Stimulated activated CD4-positive, alpha-beta T cell treated with anti-CD3 and anti-CD28 coated beads, Interleukin-2, amount 100 ng/mL, for 24 hours (primary cell): ENCODE data around the gene MEF2C.

ENCODE experiments used
- DNase-seq, 2 donors: peaks; one replicate each; pipeline ENCODE4 v3.0.0-alpha.2; 2020

MEF2C gene

DNA sequence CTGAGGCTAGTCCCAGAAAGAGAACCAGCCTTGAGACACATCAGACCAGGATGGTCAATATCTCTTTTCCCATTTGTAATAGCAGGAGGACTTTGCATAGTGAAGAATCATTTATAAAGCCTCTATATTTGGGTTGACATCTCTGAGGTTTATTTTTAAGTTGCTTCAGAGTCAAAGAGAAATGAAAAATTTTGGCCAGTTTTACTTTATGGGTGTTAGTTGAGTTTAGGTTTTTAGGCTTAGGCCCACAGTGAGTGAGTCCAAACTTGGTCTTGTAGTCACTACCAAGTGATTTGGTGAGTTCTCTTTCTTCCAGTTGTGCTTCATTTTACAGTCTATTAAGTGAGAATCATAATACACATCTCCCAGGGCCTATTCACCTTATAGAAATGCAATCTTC, 5.3 kb upstream of the MEF2C start:
- no peak for DNase-seq

DNA sequence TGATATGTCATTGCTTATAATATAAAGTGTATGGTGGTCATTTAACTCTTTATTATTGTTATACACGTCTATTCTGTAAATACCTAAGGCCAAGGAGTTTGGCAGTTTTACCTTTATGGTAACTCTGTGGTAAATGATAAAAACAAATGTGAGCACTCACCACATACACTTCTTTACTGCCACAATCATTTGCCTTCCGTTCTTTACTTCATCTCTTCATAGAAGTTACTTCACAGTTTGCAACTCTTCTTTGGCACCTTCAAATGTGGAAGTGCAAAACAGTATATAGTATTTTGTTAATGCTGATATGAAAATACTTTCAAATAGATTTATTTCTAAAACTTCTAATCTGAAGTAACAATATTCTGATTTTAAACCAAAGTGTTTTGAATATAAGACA, 4.4 kb upstream of the MEF2C start:
- no peak for DNase-seq

DNA sequence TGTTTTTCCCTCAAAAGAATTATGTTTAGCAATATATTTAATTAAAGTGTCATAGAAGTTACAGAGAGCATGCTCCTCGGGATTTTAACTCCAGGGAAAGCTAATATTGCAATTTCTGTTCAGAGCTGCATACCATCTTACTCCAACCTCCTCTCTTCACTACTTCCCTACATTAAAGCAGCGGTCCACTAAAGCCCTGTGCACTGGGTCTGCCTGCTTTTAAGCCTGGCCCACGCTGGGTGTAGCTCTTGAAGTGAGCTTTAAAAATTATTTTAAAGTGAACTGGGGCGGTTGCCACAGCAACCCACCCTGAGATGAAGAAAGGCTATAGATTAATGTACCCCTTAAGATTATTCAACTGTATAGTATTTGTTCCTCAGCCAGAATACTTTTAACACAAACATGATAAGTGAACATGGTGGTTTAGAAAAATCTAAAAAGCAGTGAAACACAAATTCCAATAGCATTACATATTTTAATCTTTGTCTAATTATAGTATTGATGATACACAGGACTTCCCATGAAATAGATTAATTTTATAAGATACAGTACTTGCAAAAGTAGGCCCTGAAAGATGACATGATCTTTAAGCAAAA, 3.9 kb upstream of the MEF2C start:
- no peak for DNase-seq

DNA sequence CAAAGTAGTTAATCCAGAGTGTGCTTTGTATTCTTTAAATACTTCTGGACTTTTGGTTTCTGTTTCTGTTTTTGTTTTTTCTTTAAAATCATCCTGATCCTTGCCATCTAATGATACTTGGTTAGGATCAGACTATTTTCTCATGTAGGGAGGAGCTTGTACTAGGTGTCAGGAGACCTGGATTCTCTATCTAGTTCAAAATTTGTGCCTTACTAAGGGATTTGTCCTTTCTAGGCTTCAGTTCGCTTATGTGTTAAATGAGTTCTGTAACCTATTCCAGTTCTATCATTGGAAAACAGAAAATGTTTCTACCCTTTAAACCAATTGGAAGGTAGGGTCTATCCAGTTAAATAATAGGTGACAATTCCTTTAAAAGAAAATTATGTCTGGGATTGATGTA, 3.3 kb upstream of the MEF2C start:
- no peak for DNase-seq

DNA sequence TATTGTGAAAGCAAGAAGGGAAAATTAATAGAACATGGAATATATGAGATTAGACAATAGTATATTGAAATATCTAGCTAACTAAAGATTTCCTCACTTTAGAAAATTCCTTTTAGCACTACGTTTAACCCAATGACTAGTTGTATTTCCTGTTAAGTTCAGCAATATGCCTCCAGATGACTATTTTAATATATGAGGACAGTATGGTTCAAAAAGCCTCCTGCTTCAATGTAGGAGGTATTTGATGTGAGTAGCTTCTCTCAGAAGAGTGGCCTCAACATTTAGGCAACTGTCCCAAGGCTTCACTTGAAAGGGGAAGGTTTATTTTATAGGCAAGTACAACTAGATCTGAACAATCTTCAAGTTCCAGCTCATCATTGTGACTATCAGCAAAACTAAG, 2.0 kb upstream of the MEF2C start:
- no peak for DNase-seq

DNA sequence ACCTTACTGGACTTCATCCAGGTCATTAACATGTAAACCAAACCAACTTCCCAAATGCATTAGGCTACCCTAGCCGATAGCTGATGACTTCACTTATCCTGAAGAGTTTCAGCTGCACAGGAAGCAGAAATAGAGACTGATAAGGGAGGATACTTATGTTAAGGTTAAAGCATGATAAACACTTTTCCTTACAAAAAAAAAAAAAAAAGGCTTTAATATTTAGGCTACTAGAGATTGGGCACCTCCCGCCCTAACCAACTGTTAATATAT, 1.6 kb upstream of the MEF2C start:
- no peak for DNase-seq

DNA sequence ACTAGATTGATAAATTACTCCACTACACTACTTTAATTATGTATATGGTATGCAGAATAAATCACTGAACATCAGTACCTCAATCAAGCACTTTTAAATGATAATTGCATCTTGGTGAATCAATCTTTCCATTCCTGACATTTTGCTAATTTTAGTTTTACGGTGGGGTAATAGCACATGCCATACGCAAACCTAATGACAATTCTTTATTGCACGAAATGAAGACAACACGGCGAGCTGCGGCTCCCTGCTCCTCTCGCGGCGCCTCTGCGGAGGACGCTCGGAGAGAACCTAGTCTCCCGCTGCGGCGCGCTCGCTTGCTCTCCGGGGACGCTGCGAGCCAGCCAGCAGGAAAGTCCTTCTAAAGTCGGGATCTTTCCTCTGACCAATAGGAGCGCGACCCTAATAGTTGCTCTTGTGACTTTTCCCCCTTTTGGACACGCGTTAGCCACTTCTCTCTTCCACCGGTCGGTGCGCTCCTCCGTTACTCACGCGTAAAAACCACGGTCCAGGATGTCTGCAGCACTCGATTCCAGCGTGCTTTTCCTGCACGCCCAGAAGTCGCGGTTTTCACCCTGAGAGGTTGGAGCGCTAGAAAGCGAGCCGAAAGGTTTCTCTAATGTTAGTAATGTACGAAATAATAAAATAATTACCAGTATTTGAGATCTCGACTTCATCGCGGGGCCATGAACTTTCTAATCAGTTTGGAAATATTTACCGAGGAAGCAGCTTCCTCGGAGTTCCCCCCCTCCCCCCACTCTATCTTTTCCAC, 1.0 kb upstream of the MEF2C start:
- peak in 1 of 2 donors; percentile 9 for DNase-seq

DNA sequence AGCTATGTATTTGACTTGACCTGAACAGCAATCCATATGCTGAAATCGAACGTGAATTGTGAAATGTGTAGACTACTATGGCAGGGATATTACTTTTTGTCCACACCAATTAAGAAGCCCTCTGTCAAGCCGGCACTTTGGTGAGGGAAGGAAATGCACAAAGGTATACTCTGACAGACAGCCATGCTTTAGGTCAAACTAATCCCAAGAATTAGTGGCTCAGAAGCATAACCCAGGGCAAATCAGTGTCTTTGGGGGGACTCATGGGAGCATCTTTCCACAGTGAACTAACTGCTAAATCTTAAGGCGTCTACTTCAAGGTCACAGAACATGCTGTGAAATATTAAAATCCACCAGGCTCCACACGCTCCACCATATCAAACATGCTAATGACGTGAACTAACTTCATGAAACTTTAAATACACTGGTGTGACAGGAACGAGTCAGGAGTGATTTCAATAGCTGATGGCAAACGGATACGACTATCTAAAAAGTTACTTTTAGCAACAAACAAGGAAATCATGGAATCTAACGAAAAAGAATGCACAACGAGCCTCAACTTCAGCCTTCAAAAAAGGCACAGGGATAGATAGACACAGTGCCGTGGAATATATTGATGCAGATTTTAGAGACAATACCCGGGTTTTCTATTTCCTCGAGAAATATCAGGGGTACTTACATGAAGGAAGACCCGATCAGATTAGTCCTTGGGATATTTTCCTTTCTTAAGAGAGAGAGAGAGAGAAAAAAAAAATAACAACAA, 527 bp downstream of the MEF2C start:
- DNase-seq = no peak

DNA sequence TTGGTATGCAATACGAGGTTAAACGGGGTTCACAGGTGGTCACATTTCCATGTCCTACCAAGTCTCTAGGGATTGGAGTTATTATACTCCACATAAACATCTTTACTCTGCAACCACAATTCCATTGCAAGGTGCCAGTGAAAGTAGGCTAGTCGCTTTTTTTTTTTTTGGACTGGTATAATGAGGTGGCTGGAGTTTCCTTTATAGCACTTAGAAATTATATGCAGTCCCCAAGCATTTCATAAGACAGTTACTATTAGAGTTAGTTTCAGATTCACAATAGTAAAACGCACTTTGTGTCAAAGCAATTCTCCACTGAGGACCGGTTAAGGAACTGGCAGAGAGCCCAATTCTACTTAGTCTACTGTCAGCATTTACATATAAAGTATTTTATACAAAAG, 1.4 kb downstream of the MEF2C start:
- DNase-seq = no peak

DNA sequence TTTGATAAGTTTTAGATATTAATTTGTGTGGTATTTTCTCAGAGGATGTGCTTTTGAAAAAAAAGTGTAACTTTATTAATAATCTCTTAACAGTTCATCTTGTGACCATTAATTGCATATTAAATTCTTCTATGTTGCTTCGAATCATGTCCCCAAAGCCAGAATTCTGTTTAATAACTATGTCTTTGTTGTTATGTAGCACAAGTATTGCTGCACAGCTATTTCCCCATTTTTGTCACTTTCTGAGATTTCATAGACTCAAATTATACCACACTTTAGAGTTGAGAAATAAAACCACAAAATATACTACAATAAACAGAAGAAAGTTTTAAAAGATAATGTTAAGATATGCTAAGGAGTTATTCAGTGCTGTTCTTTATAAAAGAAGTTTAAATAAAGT, 2.8 kb downstream of the MEF2C start:
- no peak for DNase-seq

DNA sequence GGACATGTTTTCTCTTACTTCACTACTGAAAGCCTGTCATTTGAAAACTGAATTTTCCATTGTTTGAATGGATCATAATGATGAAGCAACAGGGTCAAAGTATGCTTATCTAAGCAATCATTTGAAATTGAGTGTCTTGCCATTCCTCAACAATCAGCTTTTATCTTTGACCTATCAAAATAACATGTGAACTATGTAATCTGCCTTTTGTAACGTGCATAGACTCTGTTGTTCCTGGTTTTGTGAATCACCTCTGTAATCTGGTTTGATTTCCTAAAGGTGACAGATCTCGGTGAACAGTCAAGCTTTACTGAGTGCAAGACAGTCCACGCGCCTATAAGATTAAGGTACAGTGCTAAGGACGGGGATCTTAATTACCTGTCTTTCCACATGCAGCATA, 3.3 kb downstream of the MEF2C start:
- no peak for DNase-seq

DNA sequence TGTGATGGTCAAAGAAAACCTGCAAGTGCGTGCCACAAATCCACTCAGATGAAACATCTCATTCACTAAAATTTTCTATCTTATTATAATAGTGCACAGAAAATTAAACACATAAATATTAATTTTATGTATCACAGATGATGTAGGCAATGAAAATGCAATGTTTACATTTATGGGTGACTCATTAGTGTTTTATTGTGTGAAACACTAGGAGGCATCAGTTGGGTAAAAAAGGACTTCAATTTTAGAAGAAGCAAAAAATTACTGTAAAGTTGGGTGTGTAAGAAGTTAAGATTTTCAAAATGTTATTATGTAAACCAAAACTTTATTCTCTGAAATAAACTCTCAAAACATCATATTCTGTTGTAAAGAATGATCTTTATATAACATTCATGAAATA, 4.0 kb downstream of the MEF2C start:
- no peak for DNase-seq

DNA sequence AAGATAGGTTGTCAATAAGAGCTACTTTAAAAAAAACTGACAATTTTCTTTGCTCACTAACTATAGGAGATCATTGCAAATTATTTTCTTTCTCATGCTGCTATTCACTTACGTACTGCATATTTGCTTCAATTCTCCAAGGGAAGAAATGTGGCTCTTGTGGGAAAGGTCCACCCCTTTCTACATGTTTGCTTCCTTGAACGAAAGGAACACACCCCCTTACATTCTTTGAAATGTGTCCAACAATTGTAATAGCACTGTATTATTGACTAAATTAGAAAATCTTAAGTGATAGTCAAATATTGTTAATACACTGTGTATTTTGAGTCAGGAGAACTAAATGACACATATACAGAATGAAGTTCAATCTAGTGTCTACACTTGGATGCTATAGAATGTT, 5.2 kb downstream of the MEF2C start:
- DNase-seq = no peak

DNA sequence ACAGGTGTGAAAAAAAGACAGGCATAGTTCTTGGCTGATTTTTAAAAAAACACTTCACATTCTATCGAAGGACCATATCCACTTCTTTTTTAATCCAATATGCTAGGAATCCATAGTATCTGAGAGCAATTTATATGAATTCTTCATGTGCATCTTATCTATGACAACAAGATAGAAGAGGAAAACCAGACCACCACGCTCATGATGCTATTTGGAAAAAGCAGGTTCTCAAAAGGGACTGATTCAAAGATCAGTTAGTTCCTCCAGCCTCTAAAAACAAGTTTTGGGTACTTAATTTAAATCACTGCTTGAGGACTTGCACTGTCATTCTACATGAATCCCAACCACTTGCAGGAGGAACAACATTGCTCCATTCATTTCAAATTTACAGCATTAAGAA, 6.3 kb downstream of the MEF2C start:
- DNase-seq = no peak

DNA sequence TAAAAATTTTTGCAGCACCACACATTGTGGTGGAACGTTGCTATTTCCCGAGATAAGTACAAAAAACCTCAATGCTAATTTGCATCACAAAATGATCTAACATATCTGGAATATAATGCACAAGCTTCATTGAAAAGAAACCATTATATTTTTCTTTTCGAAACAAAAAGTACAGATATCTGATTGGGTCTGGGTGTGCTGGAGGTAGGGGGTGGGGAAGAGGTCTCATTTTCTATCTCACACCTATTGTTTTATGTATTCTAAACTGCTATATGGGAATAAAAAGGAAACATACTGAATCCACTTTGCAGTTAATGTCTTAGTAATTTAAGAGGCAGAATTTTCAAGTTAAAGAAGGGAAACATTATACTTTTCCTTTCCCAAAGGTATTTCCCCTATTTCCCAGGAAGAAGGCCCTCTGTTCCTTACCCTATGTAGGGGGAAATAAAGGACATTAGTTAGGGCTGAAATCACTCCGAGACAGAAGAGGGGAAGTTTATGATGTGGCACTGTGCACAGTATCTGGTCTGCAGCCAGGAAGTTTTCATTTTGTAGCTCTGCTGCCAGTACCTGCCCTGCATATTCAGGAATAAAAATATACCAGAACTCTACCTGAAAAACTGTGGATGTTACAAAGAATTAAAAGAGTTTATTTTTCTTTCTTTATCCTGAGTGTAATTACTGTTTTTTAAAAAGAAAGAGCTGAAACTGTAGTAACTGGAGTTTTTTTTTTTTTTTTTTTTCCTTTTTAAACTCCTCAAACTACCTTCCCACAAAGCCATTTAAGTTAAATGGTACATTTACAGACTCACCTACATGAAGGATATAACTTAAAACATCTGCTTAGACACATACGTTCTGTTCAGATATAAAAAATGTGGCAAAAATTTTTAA, 7.4 kb downstream of the MEF2C start:
- no peak for DNase-seq

DNA sequence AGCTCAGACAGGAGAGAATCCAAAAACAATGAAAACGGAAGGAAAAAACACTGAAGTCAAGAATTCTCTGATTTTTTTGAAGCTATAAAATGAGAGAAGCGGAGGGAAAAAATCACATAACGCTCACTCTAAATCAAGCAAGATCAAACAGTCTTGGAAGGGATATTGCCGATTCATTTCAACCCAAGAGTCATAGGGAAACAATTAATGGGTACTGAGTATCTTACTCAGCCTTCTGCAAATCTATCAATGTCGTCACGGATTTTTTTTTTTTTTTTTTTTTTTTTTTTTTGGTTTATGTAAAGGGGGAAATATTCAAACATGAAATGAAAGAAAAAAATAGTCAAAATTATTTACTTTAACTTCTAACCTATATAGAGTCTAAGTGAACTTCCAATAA, 9.5 kb downstream of the MEF2C start:
- no peak for DNase-seq

DNA sequence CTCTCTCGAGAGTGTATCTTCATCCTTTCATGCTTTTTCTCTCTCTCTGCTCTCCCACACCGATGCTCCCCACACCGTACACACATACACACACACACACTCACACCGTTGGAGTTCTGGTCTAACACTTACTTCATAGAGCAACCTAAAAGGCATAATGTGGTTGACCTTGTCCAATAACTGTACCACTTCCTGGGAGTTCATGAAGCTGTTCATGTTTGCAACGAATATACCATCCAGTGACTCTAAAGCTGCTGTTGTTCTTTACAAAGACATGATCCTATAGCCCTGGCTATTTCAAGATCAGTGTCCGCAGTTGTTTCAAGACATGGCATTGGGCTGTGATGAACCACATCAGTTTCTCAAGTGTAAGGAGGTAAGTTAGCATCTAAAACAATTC, 10.0 kb downstream of the MEF2C start:
- no peak for DNase-seq

DNA sequence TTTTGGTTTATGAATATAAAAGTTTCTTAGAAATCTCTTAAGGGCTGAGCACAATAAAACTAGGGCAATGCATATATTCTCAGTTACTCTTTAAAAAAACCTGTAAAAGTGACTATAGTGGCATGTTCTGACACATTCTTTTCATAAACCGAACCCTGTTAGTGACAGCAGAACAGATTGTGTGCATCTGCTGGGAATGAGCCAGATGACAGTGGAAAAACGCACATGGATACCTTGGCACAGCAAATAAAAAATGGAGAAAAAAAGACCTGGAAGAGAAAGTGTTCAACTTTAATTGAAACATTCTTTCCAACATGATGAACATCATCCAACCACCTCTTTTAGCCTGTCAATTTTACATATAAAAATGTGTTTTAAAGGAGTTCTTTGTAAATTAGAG, 12.7 kb downstream of the MEF2C start:
- no peak for DNase-seq

DNA sequence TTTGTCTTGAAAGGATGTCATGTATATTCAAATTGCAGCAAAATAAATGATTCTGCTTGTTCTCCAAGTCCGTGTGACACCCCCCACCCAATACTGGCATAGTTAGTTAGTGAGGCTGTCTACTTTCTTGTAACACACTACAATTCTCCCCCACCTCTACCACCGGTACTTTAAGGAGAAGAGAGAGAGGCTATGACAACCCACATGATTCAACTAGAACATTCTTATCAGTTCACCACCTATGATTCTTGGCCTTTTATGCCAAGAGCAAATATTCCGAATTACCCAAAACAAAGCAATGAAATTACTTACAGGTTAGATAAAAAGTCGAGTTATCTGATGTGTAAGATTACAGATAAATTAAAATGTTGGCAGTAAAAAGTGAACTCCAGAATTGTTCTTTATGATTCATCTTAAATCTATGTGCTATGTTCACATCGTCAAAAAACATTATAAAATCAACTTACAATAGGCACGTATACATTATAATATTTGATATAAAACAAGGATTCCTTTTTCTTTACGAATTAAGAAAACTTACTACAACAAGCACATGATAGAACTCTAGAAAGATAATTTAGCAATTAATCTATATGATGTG, 14.4 kb downstream of the MEF2C start:
- DNase-seq = no peak

DNA sequence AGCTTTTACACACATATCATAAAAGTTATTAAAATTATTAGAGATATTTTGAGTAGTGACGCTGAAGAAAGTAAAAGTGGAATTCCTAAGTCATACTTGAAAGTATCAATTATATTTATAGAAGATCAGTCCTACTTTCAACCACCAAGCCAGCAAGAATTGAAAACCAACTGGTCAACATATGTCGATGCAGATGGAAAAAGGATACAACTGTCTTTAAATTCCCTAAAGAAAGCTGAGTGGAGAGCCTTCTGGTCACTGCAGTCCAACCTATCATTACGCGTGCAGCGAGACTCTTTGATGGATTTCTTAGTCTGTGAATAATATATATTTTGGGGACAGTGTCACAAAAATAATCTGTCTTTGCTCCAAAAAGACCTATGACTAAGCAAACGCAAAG, 15.3 kb downstream of the MEF2C start:
- DNase-seq = no peak

DNA sequence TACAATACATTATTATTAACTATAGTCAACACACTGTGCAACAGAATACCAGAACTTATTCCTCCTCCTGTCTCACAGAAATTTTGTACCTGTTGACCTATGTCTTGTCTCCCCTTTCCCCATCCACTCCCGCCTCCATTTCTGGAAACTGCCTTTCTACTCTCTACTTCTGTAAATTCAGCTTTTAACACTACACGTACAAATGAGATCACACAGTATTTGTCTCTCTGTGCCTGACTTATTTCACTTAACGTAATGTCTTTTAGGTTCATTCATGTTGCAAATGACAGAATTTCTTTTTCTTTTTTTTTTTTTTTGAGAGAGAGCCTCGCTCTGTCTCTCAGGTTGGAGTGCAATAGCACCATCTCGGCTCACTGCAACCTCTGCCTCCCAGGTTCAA, 19.5 kb downstream of the MEF2C start:
- DNase-seq = no peak

DNA sequence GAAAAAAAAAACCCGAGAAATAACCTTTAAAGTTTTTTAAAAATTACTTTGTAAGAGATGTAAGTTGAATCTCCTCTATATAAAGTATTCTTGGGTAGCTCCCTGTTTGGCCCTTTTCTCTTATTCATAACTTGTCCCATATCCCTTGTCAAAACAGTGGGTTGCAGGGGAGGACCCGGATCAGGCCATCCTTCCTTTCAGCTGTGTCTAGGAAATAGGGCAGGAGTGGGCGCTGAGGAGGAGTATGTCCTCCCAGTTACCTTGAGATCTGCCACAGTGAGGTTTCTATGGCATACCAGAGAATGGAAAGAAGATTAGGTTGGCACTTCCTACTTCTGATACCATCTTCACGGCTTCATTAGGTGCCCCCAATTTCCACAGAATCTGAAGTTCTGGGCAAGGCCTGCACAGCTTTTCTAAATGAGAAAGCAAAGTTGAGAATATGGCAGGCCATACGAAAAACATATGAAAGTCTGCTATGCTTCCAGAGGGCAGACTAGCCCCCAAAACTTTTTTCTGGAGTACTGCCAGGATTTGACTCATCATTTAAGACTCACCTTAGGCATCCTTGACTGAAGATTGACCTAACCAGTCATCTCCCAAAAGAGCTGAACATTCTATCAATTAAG, 20.3 kb downstream of the MEF2C start:
- DNase-seq = no peak

DNA sequence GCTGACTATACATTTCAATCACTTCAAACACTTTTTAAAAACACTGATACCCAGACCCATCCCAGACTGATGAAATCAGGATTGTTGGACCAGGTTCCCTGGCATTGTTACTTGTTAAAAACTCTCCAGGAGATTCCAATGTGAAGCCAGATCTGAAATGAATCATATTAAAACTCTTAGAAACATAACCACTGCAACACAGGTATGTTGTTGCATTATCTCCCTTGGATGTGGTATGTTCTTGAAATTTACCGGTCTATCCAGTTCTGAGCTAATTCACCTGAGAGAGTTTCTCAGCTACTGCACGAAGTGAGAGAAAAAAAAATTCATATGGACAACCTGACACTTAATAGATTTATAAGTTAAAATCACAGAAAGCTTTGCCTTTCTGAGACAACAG, 21.8 kb downstream of the MEF2C start:
- no peak for DNase-seq
